Hepatocyte (in vitro differentiated cells): ENCODE data around the gene RIMBP2.

Experiments used
- EZH2phosphoT487 ChIP-seq: fragments of 200-600 bp; sonication (generic); IDR thresholded peaks from one replicate; pipeline ENCODE4 v1.6.1; 2018; ENCODE audit warnings: antibody characterized with exemption, mild to moderate bottlenecking, low read depth, moderate library complexity; ENCODE audit not compliant: unreplicated experiment, severe bottlenecking
- TF ChIP-seq, protein P1 (sequence below): fragments of 200-600 bp; sonication (generic); IDR thresholded peaks from 2 replicates; pipeline ENCODE4 v1.5.1; 2016; ENCODE audit warnings: antibody characterized with exemption, mild to moderate bottlenecking; ENCODE audit not compliant: poor library complexity

DNA sequence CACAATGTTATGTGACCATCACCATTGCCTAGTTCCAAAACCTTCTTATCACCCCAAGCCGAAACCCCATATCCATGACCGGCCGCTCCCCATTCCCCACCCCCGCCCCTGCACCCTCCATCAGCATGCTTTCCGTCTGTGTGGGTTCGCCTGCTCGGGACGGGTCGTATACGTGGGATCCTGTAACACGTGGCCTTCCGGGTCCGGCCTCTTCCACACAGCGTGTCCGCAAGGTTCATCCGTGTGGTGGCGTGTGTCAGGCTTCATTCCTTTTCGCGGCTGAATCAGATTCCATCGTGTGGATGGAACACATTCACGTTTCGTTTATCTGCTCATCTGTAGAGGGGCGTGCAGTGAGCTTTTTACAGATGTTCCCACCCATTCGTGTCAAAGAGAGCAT is 41.4 kb downstream of the RIMBP2 start:
- TF ChIP-seq, protein P1, sequence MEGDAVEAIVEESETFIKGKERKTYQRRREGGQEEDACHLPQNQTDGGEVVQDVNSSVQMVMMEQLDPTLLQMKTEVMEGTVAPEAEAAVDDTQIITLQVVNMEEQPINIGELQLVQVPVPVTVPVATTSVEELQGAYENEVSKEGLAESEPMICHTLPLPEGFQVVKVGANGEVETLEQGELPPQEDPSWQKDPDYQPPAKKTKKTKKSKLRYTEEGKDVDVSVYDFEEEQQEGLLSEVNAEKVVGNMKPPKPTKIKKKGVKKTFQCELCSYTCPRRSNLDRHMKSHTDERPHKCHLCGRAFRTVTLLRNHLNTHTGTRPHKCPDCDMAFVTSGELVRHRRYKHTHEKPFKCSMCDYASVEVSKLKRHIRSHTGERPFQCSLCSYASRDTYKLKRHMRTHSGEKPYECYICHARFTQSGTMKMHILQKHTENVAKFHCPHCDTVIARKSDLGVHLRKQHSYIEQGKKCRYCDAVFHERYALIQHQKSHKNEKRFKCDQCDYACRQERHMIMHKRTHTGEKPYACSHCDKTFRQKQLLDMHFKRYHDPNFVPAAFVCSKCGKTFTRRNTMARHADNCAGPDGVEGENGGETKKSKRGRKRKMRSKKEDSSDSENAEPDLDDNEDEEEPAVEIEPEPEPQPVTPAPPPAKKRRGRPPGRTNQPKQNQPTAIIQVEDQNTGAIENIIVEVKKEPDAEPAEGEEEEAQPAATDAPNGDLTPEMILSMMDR = no peak
- no peak for TF ChIP-seq EZH2phosphoT487
